CD4-positive, alpha-beta T cell (primary cell): ENCODE data around the gene KCNMA1. TPM values are rescaled to one million over a fixed set of nuclear protein-coding genes. Genes with fewer than 3 reads are reported as not detected.

Source experiments
- ATAC-seq: fragments of 200-7000 bp; cut with Tn5 transposase; one replicate; pipeline ENCODE4 v1.10.0; 2022; ENCODE audit warnings: mild to moderate bottlenecking; ENCODE audit not compliant: poor library complexity
- CTCF ChIA-PET: fragments of 350-600 bp; sonication (Branson Sonifier 250); formaldehyde crosslinking; loops from one replicate; lab custom pipeline; 2021; ENCODE audit warnings: antibody characterized with exemption, inconsistent platforms; lab: Charles Lee
- POLR2A ChIA-PET: fragments of 350-600 bp; sonication (Branson Sonifier 250); formaldehyde crosslinking; loops from one replicate; lab custom pipeline; 2021; ENCODE audit warnings: antibody characterized with exemption, inconsistent platforms; lab: Charles Lee
- DNase-seq, 14 experiments: peaks; one replicate each; pipeline ENCODE4 v3.0.0-alpha.2; 2013 to 2020; ENCODE audit warnings: mixed read lengths in 2 of 14
- H3K27ac ChIP-seq, 2 donors: one replicate each; pipeline versions ENCODE4 v1.5.1 to v1.7.0; 2013; ENCODE audit warnings: low read length in 2 of 2, low read depth in 1 of 2, mild to moderate bottlenecking in 1 of 2
- H3K27me3 ChIP-seq, 2 experiments: 1 replicate in 1 of 2; 2 replicates in 1 of 2; pipeline versions ENCODE4 v1.6.1 to v1.7.0; 2013; ENCODE audit warnings: low read length in 2 of 2, control low read depth in 1 of 2, mild to moderate bottlenecking in 1 of 2, moderate library complexity in 1 of 2; ENCODE audit not compliant: insufficient read depth in 2 of 2, control insufficient read depth in 1 of 2
- H3K36me3 ChIP-seq: one replicate; pipeline ENCODE4 v1.6.1; 2013; ENCODE audit warnings: low read length, control low read depth; ENCODE audit not compliant: insufficient read depth
- H3K4me1 ChIP-seq: one replicate; pipeline ENCODE4 v1.6.1; 2013; ENCODE audit warnings: low read length, control low read depth; ENCODE audit not compliant: insufficient read depth
- H3K4me3 ChIP-seq: one replicate; pipeline ENCODE4 v1.5.1; 2013; ENCODE audit warnings: mild to moderate bottlenecking, low read length, moderate library complexity
- H3K9me3 ChIP-seq, 2 experiments: 1 replicate in 1 of 2; 2 replicates in 1 of 2; pipeline versions ENCODE4 v1.6.1 to v1.7.0; 2013; ENCODE audit warnings: low read length in 2 of 2, mild to moderate bottlenecking in 2 of 2, control low read depth in 1 of 2, moderate library complexity in 1 of 2; ENCODE audit not compliant: control insufficient read depth in 1 of 2, insufficient read depth in 1 of 2
- H3K27ac Mint-ChIP-seq: one replicate; pipeline ENCODE4 v1.8.0; 2020; ENCODE audit warnings: mixed read lengths
- H3K27me3 Mint-ChIP-seq: one replicate; pipeline ENCODE4 v1.8.0; 2021; ENCODE audit warnings: mixed read lengths
- H3K36me3 Mint-ChIP-seq: one replicate; pipeline ENCODE4 v1.8.0; 2021; ENCODE audit warnings: low read depth, mixed read lengths
- H3K4me1 Mint-ChIP-seq: one replicate; pipeline ENCODE4 v1.8.0; 2021; ENCODE audit warnings: low read depth, mixed read lengths
- H3K4me3 Mint-ChIP-seq: one replicate; pipeline ENCODE4 v1.8.0; 2020; ENCODE audit warnings: mild to moderate bottlenecking, mixed read lengths
- H3K9me3 Mint-ChIP-seq: one replicate; pipeline ENCODE4 v1.8.0; 2020; ENCODE audit warnings: mixed read lengths
- intact Hi-C, 2 experiments: fragments of 100-400 bp; cut with DNase I in 1 of 2; cut with micrococcal nuclease in 1 of 2; formaldehyde crosslinking; loops; one replicate each; pipeline versions ENCODE4 v1.15.1 to v1.9.0; 2023 to 2025; cut with DNase I, micrococcal nuclease
- total RNA-seq, 174 experiments: library from RNA in 2 of 174; stranded (reverse) in 2 of 174; gene quantifications; one replicate each; pipeline ENCODE4 v1.2.3 and lab custom pipeline; 2021 to 2026
- TF ChIP-seq, protein P1 (sequence below): fragments of 200-600 bp; IDR thresholded peaks from one replicate; pipeline ENCODE4 v1.8.0; 2022; ENCODE audit warnings: antibody characterized with exemption, mild to moderate bottlenecking

KCNMA1 gene
- total RNA-seq, 2 experiments from 2014 or later = not detected

DNA sequence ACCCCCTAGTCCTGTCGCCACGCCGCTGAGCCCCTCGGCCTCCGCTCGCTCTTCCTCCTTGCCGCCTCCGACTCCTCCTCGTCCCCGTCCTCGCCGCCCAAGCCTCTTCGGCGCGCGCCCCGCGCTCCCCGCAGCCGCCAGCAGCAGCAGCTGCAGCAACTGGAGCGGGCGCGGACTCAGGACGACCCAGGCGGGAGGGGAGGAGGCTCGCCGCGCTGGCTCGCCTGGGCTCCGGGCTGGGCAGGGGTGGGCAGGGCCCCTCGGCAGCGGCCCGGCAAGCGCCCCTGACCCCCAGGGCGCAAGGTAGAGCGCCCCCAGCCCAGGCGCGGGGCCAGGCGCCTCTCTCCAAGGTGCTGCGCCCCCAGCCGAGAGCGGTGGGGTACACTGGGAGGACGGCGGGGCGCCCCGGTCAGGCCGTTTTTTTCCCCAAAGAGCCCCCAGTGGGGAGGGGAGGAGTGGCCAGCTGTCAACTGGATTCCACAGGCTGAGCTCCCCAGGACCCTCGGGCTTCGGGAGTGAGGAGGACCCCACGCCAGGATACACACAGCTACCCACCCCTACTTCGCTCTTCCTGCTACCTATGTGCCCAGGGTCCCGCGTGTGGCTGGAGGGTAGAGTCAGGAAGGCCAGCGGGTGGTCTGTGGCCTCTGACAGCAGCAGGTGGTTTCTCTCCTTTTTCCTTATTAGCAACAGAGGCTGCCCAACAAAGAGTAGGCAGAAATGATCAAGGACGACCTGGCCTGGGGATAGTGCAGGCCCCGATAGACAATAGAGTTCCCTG lies 903 bp upstream of the KCNMA1 start:
- CTCF ChIA-PET = no interaction called here
- H3K27ac ChIP-seq = no peak overlapping the region
- DNase-seq (no peak), ATAC-seq (no peak)
- TF ChIP-seq, protein P1, sequence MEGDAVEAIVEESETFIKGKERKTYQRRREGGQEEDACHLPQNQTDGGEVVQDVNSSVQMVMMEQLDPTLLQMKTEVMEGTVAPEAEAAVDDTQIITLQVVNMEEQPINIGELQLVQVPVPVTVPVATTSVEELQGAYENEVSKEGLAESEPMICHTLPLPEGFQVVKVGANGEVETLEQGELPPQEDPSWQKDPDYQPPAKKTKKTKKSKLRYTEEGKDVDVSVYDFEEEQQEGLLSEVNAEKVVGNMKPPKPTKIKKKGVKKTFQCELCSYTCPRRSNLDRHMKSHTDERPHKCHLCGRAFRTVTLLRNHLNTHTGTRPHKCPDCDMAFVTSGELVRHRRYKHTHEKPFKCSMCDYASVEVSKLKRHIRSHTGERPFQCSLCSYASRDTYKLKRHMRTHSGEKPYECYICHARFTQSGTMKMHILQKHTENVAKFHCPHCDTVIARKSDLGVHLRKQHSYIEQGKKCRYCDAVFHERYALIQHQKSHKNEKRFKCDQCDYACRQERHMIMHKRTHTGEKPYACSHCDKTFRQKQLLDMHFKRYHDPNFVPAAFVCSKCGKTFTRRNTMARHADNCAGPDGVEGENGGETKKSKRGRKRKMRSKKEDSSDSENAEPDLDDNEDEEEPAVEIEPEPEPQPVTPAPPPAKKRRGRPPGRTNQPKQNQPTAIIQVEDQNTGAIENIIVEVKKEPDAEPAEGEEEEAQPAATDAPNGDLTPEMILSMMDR = no peak
- H3K4me3 Mint-ChIP-seq = no peak overlapping the region
- no peak overlapping the region for H3K27ac Mint-ChIP-seq
- peaks cover 2% of the 10 kb centered on the region for H3K4me1 ChIP-seq
- no peaks in the 10 kb centered on the region for H3K4me1 Mint-ChIP-seq
- intact Hi-C loops = no loop called here
- no peaks in the 10 kb centered on the region for H3K9me3 ChIP-seq
- no peaks in the 10 kb centered on the region for H3K36me3 Mint-ChIP-seq
- peaks cover 74% of the 10 kb centered on the region for H3K27me3 Mint-ChIP-seq
- H3K9me3 Mint-ChIP-seq = no peaks in the 10 kb centered on the region
- peaks cover 26 to 59% of the 10 kb centered on the region in 2 experiments for H3K27me3 ChIP-seq
- POLR2A ChIA-PET = no interaction called here
- no peaks in the 10 kb centered on the region for H3K36me3 ChIP-seq
- H3K4me3 ChIP-seq = no peak overlapping the region

DNA sequence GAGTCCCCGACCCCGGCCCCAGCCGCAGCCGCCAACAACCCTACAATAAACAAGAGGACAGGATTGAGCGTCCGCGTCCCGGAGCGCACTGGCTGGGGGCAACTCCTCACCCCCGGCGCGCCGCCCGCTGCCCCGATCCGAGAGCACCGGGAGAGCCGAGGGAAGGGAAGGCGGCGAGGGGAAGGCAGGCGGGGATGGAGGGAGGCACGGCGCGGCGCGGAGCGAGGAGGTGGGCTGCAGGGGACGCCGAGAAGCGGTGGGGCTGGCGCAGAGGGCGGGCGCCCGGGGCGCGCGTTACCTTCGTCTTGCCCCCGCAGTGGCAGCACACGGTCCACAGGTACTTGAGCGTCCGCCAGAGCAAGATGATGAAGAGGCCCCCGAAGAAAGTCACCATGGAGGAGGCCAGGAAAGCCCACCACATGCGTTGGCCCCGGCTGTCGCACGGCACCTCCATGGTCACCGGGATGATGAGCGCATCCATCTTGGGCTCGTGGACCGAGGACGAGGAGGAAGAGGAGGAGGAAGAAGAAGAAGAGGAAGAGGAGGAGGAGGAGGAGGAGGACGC lies 559 bp downstream of the KCNMA1 start:
- H3K27ac Mint-ChIP-seq = no peak overlapping the region
- POLR2A ChIA-PET = no interaction called here
- Histone ChIP-seq H3K27me3 (peaks cover 26 to 59% of the 10 kb centered on the region in 2 experiments), H3K9me3 (no peaks in the 10 kb centered on the region), H3K4me3 (no peak overlapping the region), H3K36me3 (no peaks in the 10 kb centered on the region), H3K27ac (no peak overlapping the region), H3K4me1 (peaks cover 2% of the 10 kb centered on the region)
- DNase-seq = no peak
- CTCF ChIA-PET = no interaction called here
- H3K4me3 Mint-ChIP-seq = no peak overlapping the region
- ATAC-seq = no peak
- H3K9me3 Mint-ChIP-seq = no peaks in the 10 kb centered on the region
- no peaks in the 10 kb centered on the region for H3K36me3 Mint-ChIP-seq
- H3K27me3 Mint-ChIP-seq = peaks cover 85% of the 10 kb centered on the region
- intact Hi-C loops = no loop called here
- H3K4me1 Mint-ChIP-seq = no peaks in the 10 kb centered on the region
- TF ChIP-seq, protein P1 = no peak

- no peaks in the 10 kb centered on the region for H3K9me3 Mint-ChIP-seq
- DNase-seq (no peak), ATAC-seq (no peak)
- H3K27me3 Mint-ChIP-seq = peaks cover 78% of the 10 kb centered on the region
- H3K4me1 ChIP-seq = peaks cover 2% of the 10 kb centered on the region
- H3K9me3 ChIP-seq = no peaks in the 10 kb centered on the region
- no peaks in the 10 kb centered on the region for H3K4me1 Mint-ChIP-seq
- H3K27ac ChIP-seq = no peak overlapping the region
- H3K4me3 ChIP-seq = no peak overlapping the region
- H3K36me3 ChIP-seq = no peaks in the 10 kb centered on the region
- peaks cover 26 to 59% of the 10 kb centered on the region in 2 experiments for H3K27me3 ChIP-seq
- POLR2A ChIA-PET = no interaction called here
- intact Hi-C loops = no loop called here
- CTCF ChIA-PET = no interaction called here
- H3K27ac Mint-ChIP-seq = no peak overlapping the region
- TF ChIP-seq, protein P1 = no peak
- H3K36me3 Mint-ChIP-seq = no peaks in the 10 kb centered on the region
- H3K4me3 Mint-ChIP-seq = no peak overlapping the region
Measured at GRCh38 chr10:77636282-77636966, 1.2 kb downstream of the KCNMA1 start.
